Fibroblast of mammary gland (primary cell): Measurements from ENCODE around the gene SMIM1.

Experiments
- DNase-seq: peaks from one replicate; pipeline ENCODE4 v3.0.0-alpha.2; 2010; ENCODE audit warnings: low read depth
- H3K4me3 ChIP-seq: 2 replicates; pipeline ENCODE4 v1.5.1; 2011; ENCODE audit warnings: low read depth, mild to moderate bottlenecking, low read length, moderate library complexity; ENCODE audit not compliant: control insufficient read depth
- TF ChIP-seq, protein P1 (sequence below): conservative IDR thresholded peaks from 2 replicates; pipeline ENCODE4 v1.5.1; 2011; ENCODE audit warnings: low read depth, low read length, inconsistent platforms; ENCODE audit not compliant: control insufficient read depth, insufficient read depth

Gene SMIM1

DNA sequence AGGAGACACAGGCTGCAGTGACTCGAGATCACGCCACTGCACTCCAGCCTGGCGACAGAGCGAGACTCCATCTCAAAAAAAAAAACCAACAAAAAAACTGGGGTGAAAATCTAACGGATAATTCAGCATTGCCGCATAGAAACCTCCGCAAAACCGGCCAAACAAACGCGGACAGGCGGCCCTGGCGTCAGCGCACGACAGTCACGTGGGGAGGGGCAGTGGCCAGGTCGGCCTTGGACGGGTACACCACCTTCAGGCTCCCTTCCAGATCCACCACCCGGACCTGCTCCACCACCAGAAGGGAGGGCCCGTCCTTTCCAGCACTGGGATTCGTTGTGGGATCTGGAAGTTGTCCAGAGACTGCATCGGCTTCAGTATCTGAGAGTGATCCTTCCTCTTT lies 8.4 kb downstream of the SMIM1 start:
- H3K4me3 ChIP-seq = no peak overlapping the region
- TF ChIP-seq, protein P1, sequence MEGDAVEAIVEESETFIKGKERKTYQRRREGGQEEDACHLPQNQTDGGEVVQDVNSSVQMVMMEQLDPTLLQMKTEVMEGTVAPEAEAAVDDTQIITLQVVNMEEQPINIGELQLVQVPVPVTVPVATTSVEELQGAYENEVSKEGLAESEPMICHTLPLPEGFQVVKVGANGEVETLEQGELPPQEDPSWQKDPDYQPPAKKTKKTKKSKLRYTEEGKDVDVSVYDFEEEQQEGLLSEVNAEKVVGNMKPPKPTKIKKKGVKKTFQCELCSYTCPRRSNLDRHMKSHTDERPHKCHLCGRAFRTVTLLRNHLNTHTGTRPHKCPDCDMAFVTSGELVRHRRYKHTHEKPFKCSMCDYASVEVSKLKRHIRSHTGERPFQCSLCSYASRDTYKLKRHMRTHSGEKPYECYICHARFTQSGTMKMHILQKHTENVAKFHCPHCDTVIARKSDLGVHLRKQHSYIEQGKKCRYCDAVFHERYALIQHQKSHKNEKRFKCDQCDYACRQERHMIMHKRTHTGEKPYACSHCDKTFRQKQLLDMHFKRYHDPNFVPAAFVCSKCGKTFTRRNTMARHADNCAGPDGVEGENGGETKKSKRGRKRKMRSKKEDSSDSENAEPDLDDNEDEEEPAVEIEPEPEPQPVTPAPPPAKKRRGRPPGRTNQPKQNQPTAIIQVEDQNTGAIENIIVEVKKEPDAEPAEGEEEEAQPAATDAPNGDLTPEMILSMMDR = no peak
- DNase-seq = no peak

DNA sequence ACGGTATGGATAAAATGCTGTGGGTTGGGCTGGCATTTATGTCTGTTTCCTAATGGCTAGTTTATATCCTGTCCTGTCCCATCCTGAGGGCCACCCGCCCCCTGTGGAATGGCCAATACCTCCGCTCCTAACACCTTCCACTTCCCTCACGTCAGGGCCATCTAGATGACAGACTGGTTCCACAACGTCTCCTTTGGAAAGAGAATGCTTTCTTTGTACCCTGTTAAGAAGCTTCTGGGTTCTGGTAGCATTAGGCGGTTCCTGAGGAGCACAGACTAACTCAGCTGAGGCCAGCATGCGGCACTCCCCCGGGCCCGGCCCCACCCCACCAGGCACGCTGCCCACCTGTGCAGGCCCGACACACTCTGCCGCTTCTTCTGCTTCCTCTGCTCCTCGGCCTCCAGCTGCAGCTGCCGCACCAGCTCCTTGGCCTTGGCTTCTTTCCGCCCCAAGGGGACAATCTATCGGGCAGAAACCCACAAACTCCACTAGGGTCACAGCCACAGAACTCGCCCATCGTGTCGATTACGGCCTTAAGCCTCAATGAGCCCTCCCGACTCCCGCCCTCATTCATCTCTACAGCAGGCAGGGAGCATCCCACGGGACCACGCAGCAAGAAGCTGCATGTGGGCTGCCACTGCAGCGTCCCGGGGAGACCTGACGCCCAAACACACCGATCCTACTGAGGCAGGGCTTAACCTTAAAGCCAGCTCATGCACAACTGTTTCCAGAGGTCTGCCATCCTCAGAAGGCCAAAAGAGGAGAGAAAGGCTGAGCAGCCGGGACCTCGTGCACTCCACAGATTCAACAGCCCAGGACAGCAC lies 11.3 kb downstream of the SMIM1 start:
- H3K4me3 ChIP-seq = no peak overlapping the region
- DNase-seq = no peak
- TF ChIP-seq, protein P1 = no peak

DNA sequence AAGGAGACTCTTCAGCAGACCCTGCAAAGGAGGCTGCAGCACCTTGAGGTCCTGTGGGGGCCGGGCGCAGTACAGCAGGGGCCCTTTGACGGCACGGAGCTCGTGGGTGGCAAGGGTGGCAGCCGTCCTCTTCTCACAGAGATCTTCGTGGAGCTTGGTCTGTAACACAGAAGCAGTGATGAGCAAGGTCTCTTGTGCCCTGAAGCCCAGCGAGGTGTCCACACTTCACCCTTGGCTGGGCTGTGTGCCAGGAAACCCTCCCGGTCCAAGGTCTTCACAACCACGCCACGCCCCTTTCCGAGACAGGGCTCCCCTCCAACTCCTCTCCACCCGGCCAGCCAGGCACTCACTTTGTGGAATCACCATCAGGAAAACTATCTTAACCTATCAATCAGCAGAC lies 12.5 kb downstream of the SMIM1 start:
- no peak overlapping the region for H3K4me3 ChIP-seq
- TF ChIP-seq, protein P1 = no peak
- no peak for DNase-seq

DNA sequence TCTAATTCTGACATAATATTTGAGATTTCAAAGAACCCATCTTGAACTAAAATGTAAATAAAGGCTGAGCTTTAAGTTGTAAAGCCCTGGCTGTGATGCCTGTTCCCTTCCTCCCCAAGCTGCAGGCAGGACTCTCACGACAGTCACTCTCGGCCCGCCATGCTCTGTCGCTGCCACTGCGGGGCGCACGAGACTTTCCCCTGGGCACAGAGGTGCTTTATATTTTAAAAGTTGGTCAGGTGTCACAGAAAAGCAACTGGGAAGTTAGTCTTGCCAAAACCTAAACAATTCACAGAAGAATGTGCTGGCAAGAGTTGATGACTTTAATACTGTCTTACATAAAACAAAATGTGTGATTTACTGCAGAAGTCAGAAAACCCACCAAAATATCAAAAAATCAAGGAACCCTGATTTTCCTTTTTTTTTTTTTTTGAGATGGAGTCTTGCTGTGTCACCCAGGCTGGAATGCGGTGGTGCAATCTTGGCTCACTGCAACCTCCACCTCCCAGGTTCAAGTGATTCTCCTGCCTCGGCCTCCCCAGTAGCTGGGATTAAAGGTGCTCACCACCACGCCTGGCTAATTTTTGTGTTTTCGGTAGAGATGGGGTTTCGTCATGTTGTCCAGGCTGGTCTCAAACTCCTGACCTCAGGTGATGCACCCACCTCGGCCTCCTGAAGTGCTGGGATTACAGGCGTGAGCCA lies 13.1 kb downstream of the SMIM1 start:
- DNase-seq = no peak
- TF ChIP-seq, protein P1 = peak; percentile 29

DNA sequence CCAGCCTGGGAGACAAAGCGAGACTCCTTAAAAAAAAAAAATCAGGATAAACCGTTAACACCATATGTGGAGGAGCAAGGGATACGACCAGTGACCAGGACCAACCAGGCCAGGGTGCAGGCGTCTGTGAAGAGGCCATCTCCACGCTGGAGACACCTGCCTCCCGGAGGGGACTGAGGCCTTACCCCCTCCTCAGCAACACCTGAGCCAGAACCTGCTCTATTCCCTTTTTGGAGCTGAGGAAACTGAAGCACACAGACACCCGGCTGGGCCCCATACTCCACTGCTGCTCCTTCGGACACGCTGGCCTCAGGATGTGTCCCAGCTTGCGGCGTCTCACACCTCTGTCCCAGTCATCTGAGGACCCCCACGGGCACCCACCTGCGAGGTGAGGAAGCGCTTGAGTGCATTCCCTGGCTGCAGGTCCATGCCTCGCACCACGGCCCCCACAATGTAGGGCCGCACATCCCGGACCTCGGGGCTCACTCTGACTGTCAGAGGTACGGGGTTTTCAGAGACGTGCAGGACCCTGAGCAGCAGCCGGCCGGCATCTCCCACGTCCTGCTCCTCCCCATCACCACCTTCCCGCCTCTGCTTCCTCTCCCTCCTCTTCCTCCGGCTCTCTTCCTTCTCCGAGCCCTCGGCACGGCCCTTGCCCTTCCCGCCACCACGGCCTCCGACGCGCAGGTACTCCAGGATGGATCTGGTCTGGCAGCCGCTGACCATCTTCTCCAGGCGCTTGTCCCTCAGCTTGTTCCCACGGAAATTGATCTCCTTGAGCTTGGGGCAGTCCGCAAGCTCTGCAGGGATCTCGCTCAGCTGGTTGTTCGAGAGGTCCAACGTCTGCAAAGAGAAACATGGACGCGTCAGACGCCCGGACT lies 14.2 kb downstream of the SMIM1 start:
- TF ChIP-seq, protein P1 = no peak
- no peak for DNase-seq
- no peak overlapping the region for H3K4me3 ChIP-seq

More for the DNA sequence above, 13.1 kb downstream of the SMIM1 start:
- H3K4me3 ChIP-seq = no peak overlapping the region

DNA sequence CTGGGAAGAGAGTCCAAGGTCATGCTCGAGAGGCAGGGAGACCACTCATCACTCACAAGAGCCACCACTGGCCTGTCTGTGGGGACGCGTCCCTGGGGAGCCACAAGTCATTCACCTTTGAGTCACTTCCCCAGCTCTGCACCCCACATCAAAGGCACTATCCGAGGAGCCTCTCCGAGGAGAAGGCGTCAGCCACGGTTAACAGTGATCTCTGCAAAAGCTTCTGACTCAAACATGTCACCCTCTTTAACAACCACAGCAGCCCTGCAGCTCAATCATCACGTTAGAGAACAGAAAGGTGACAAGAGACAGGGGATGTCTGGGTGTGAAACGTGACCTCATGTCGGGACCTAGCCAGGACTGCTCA lies 14.8 kb downstream of the SMIM1 start:
- no peak overlapping the region for H3K4me3 ChIP-seq
- TF ChIP-seq, protein P1 = no peak
- no peak for DNase-seq
